ENCODE data around the gene CD151. TPM values are rescaled to one million over a fixed set of nuclear protein-coding genes. Genes with fewer than 3 reads are reported as not detected.

Gene CD151
- polyA plus RNA-seq, 1 experiment = 2,262 TPM

GRCh38 chr11:798093-798713 is 34.5 kb upstream of the CD151 start, which contains the start of gene SLC25A22:
TSS of gene SLC25A22 (minus strand) at chr11:798281. CDS start at chr11:795006, 3,275 bp downstream.
- H3K27me3 ChIP-seq (ENCODE audit: control insufficient read depth, insufficient read depth, low read length) = no peaks in the 10 kb centered on the region
- TF ChIP-seq CTCF (IDR thresholded peaks at IDR 0.05; ENCODE audit: insufficient read depth, low read depth, low read length) = peak; percentile 45
- POLR2A ChIA-PET = no interaction called here

GRCh38 chr11:799641-800316 is 33.0 kb upstream of the CD151 start:
- DNase-seq (ENCODE audit: low read depth) = no peak
- POLR2A ChIA-PET = no interaction called here
- CTCF ChIA-PET = no interaction called here
- Histone ChIP-seq H3K36me3 (ENCODE audit: control insufficient read depth, insufficient read depth, low read length) (peaks cover 25% of the 10 kb centered on the region), H3K4me3 (ENCODE audit: low read depth, low read length) (no peak overlapping the region), H3K27me3 (ENCODE audit: control insufficient read depth, insufficient read depth, low read length) (no peaks in the 10 kb centered on the region)
- no peak for TF ChIP-seq CTCF (IDR thresholded peaks at IDR 0.05; ENCODE audit: insufficient read depth, low read depth, low read length)

More at GRCh38 chr11:798093-798713, 34.5 kb upstream of the CD151 start, which contains the start of gene SLC25A22:
- DNase-seq (ENCODE audit: low read depth) = no peak
- Histone ChIP-seq H3K4me3 (ENCODE audit: low read depth, low read length) (peak within 1 kb of the TSS; percentile 87), H3K36me3 (ENCODE audit: control insufficient read depth, insufficient read depth, low read length) (peaks cover 25% of the 10 kb centered on the region)
- CTCF ChIA-PET = interaction anchor here (1.2 kb wide), 1 partner anchor 35 kb away, joined by 3 read pairs; the partner anchor contains the start of gene CD151

GRCh38 chr11:800473-800872 is 32.3 kb upstream of the CD151 start:
- CTCF ChIA-PET = no interaction called here
- no peak for TF ChIP-seq CTCF (IDR thresholded peaks at IDR 0.05; ENCODE audit: insufficient read depth, low read depth, low read length)
- peaks cover 25% of the 10 kb centered on the region for H3K36me3 ChIP-seq (ENCODE audit: control insufficient read depth, insufficient read depth, low read length)
- no peak overlapping the region for H3K4me3 ChIP-seq (ENCODE audit: low read depth, low read length)
- H3K27me3 ChIP-seq (ENCODE audit: control insufficient read depth, insufficient read depth, low read length) = no peaks in the 10 kb centered on the region
- DNase-seq (ENCODE audit: low read depth) = no peak
- POLR2A ChIA-PET = no interaction called here

GRCh38 chr11:801097-801780 is 31.5 kb upstream of the CD151 start:
- peaks cover 25% of the 10 kb centered on the region for H3K36me3 ChIP-seq (ENCODE audit: control insufficient read depth, insufficient read depth, low read length)
- ChIA-PET POLR2A (no interaction called here), CTCF (no interaction called here)
- no peak for DNase-seq (ENCODE audit: low read depth)
- no peak for TF ChIP-seq CTCF (IDR thresholded peaks at IDR 0.05; ENCODE audit: insufficient read depth, low read depth, low read length)
- H3K4me3 ChIP-seq (ENCODE audit: low read depth, low read length) = no peak overlapping the region
- no peaks in the 10 kb centered on the region for H3K27me3 ChIP-seq (ENCODE audit: control insufficient read depth, insufficient read depth, low read length)

- ChIA-PET POLR2A (no interaction called here), CTCF (interaction anchor here (0.6 kb wide), 1 partner anchor 234 kb away, joined by 3 read pairs; no protein-coding TSS in a partner anchor)
- no peak overlapping the region for H3K4me3 ChIP-seq (ENCODE audit: low read depth, low read length)
- H3K27me3 ChIP-seq (ENCODE audit: control insufficient read depth, insufficient read depth, low read length) = no peaks in the 10 kb centered on the region
- peaks cover 25% of the 10 kb centered on the region for H3K36me3 ChIP-seq (ENCODE audit: control insufficient read depth, insufficient read depth, low read length)
- DNase-seq (ENCODE audit: low read depth) = no peak
- TF ChIP-seq CTCF (IDR thresholded peaks at IDR 0.05; ENCODE audit: insufficient read depth, low read depth, low read length) = no peak
Measured at GRCh38 chr11:802018-802617, 30.6 kb upstream of the CD151 start.

Measured in BJ (cell line).